Gastrocnemius medialis (tissue), 4 donors: ENCODE measurements around the gene MAN2A1. TPM values are rescaled to one million over a fixed set of nuclear protein-coding genes. Genes with fewer than 3 reads are reported as not detected.

Source experiments
- ATAC-seq, 2 donors: fragments of 150-250 bp; one replicate each; pipeline ENCODE4 v1.9.1; 2016
- DNase-seq, 2 donors: peaks; one replicate each; pipeline ENCODE4 v3.0.0-alpha.2; 2019
- H3K27ac ChIP-seq, 4 donors: fragments of 200-600 bp; sonication (generic); 1 replicate in 1 of 4; 2 replicates in 3 of 4; pipeline ENCODE4 v1.5.1; 2016 to 2018; ENCODE audit warnings: mild to moderate bottlenecking in 2 of 4, moderate library complexity in 1 of 4
- H3K27me3 ChIP-seq, 3 donors: fragments of 200-600 bp; sonication (generic) in 2 of 3; 1 replicate in 1 of 3; 2 replicates in 2 of 3; pipeline versions ENCODE4 v1.5.1 to v1.6.0; 2016 to 2019; ENCODE audit warnings: mild to moderate bottlenecking in 1 of 3, moderate library complexity in 1 of 3
- H3K36me3 ChIP-seq, 2 donors: fragments of 200-600 bp; sonication (generic) in 1 of 2; one replicate each; pipeline ENCODE4 v1.5.1; 2017 to 2018
- H3K4me1 ChIP-seq, 2 donors: fragments of 200-600 bp; sonication (generic) in 1 of 2; one replicate each; pipeline ENCODE4 v1.5.1; 2016 to 2017; ENCODE audit warnings: mild to moderate bottlenecking in 2 of 2
- H3K4me3 ChIP-seq, 4 donors: fragments of 200-600 bp; sonication (generic) in 3 of 4; 1 replicate in 1 of 4; 2 replicates in 3 of 4; pipeline ENCODE4 v1.5.1; 2016 to 2019; ENCODE audit warnings: mild to moderate bottlenecking in 2 of 4
- H3K9me3 ChIP-seq, 3 donors: fragments of 200-600 bp; sonication (generic) in 2 of 3; 1 replicate in 1 of 3; 2 replicates in 2 of 3; pipeline ENCODE4 v1.5.1; 2016 to 2019
- POLR2A ChIP-seq, 2 donors: fragments of 450-650 bp; IDR thresholded peaks; one replicate each; pipeline ENCODE4 v1.6.1; 2017; ENCODE audit warnings: antibody characterized with exemption in 2 of 2, mild to moderate bottlenecking in 2 of 2, moderate library complexity in 2 of 2
- in situ Hi-C, 4 donors: fragments of 200-750 bp; cut with MboI; loops; one replicate each; pipeline versions ENCODE4 v1.15.0 to v1.8.0; 2017; ENCODE audit warnings: low sequenced_read_pairs in 4 of 4
- intact Hi-C: fragments of 100-400 bp; cut with DNase I; formaldehyde crosslinking; loops from one replicate; pipeline ENCODE4 v1.15.1; 2023; ENCODE audit warnings: low total_unique reads
- total RNA-seq, 4 donors: library from RNA; depleted of rRNA; stranded (reverse); fragments of >200 nt; gene quantifications; one replicate each; pipeline versions ENCODE4 v1.1.0 to v1.2.3, GENCODE V29; 2016
- TF ChIP-seq, protein P1 (sequence below), 5 experiments: fragments of 450-650 bp in 3 of 5; fragments of 200-600 bp in 2 of 5; sonication (generic) in 2 of 5; IDR thresholded peaks in 4 of 5; conservative IDR thresholded peaks in 1 of 5; 1 replicate in 4 of 5; 2 replicates in 1 of 5; pipeline ENCODE4 v1.5.1; 2016 to 2019; ENCODE audit warnings: antibody characterized with exemption in 5 of 5, mild to moderate bottlenecking in 3 of 5, moderate library complexity in 3 of 5

Gene MAN2A1
- total RNA-seq, 4 donors from 2014 or later: 15.0 to 28.6 (median 19.8) TPM

GRCh38 chr5:109708813-109709212 lies 19.1 kb downstream of the MAN2A1 start:
- H3K27me3 ChIP-seq: no peaks in the 10 kb centered on the region
- in situ Hi-C loops: no loop called here
- intact Hi-C loops: no loop called here
- H3K4me3 ChIP-seq: no peak overlapping the region
- H3K4me1 ChIP-seq: peaks cover 37 to 47% of the 10 kb centered on the region in 2 donors
- peak overlapping the region in 1 of 4 donors; percentile 14 for H3K27ac ChIP-seq
- no peak for DNase-seq
- TF ChIP-seq, protein P1, sequence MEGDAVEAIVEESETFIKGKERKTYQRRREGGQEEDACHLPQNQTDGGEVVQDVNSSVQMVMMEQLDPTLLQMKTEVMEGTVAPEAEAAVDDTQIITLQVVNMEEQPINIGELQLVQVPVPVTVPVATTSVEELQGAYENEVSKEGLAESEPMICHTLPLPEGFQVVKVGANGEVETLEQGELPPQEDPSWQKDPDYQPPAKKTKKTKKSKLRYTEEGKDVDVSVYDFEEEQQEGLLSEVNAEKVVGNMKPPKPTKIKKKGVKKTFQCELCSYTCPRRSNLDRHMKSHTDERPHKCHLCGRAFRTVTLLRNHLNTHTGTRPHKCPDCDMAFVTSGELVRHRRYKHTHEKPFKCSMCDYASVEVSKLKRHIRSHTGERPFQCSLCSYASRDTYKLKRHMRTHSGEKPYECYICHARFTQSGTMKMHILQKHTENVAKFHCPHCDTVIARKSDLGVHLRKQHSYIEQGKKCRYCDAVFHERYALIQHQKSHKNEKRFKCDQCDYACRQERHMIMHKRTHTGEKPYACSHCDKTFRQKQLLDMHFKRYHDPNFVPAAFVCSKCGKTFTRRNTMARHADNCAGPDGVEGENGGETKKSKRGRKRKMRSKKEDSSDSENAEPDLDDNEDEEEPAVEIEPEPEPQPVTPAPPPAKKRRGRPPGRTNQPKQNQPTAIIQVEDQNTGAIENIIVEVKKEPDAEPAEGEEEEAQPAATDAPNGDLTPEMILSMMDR (IDR thresholded peaks at IDR 0.05 in 4 of 5, conservative IDR thresholded peaks at IDR 0.05 in 1 of 5): no peak
- TF ChIP-seq POLR2A (IDR thresholded peaks at IDR 0.05): no peak
- no peaks in the 10 kb centered on the region for H3K36me3 ChIP-seq
- H3K9me3 ChIP-seq: no peaks in the 10 kb centered on the region
- ATAC-seq: no peak

DNA sequence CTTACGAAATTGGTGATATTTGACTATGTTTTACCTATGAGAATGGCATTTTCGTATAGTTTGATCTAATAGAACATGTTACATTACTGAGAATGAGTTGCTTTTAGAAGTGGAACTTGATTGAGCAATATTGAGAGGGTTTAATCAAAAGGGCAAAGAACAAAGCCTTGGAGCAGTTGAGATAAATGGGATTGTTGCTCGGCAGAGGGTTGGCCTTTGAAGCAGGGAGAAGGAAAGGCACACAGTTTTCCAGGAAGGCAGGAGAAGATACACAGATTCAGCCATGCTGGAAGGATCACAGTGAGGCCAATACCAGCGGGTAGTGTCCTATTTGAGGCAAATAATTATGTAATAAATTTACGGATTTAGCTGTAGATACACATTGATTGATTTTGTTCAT lies 19.5 kb downstream of the MAN2A1 start:
- Histone ChIP-seq H3K36me3 (no peaks in the 10 kb centered on the region), H3K27me3 (no peaks in the 10 kb centered on the region), H3K4me1 (peaks cover 37 to 47% of the 10 kb centered on the region in 2 donors), H3K27ac (peak overlapping the region in 1 of 4 donors; percentile 14), H3K9me3 (no peaks in the 10 kb centered on the region), H3K4me3 (no peak overlapping the region)
- no peak for ATAC-seq
- TF ChIP-seq, protein P1 (IDR thresholded peaks at IDR 0.05 in 4 of 5, conservative IDR thresholded peaks at IDR 0.05 in 1 of 5): no peak
- TF ChIP-seq POLR2A (IDR thresholded peaks at IDR 0.05): no peak
- in situ Hi-C loops: no loop called here
- DNase-seq: no peak
- intact Hi-C loops: no loop called here

- H3K27ac ChIP-seq: peak overlapping the region in 2 of 4 donors; percentile 24 to 80
- intact Hi-C loops: no loop called here
- ATAC-seq: no peak
Observed at GRCh38 chr5:109711673-109712072, 21.9 kb downstream of the MAN2A1 start.

GRCh38 chr5:109713453-109713852 lies 23.7 kb downstream of the MAN2A1 start:
- ATAC-seq (peak; percentile 41 to 53), DNase-seq (no peak)
- Histone ChIP-seq H3K9me3 (no peaks in the 10 kb centered on the region), H3K27ac (peak overlapping the region; percentile 55 to 80 (median 68)), H3K4me1 (peaks cover 28 to 54% of the 10 kb centered on the region in 2 donors), H3K27me3 (no peaks in the 10 kb centered on the region), H3K36me3 (no peaks in the 10 kb centered on the region), H3K4me3 (no peak overlapping the region)
- TF ChIP-seq, protein P1 (IDR thresholded peaks at IDR 0.05 in 4 of 5, conservative IDR thresholded peaks at IDR 0.05 in 1 of 5): no peak
- TF ChIP-seq POLR2A (IDR thresholded peaks at IDR 0.05): no peak
- in situ Hi-C loops: no loop called here
- intact Hi-C loops: no loop called here

More at GRCh38 chr5:109711673-109712072, 21.9 kb downstream of the MAN2A1 start:
- H3K27me3 ChIP-seq: no peaks in the 10 kb centered on the region
- H3K9me3 ChIP-seq: no peaks in the 10 kb centered on the region
- DNase-seq: no peak
- in situ Hi-C loops: no loop called here
- no peak overlapping the region for H3K4me3 ChIP-seq
- H3K4me1 ChIP-seq: peaks cover 24 to 49% of the 10 kb centered on the region in 2 donors
- H3K36me3 ChIP-seq: no peaks in the 10 kb centered on the region
- TF ChIP-seq, protein P1 (IDR thresholded peaks at IDR 0.05 in 4 of 5, conservative IDR thresholded peaks at IDR 0.05 in 1 of 5): no peak
- TF ChIP-seq POLR2A (IDR thresholded peaks at IDR 0.05): no peak

- TF ChIP-seq POLR2A (IDR thresholded peaks at IDR 0.05): no peak
- TF ChIP-seq, protein P1 (IDR thresholded peaks at IDR 0.05 in 4 of 5, conservative IDR thresholded peaks at IDR 0.05 in 1 of 5): no peak
- H3K36me3 ChIP-seq: no peaks in the 10 kb centered on the region
- peak overlapping the region in 3 of 4 donors; percentile 9 to 32 (median 13) for H3K4me3 ChIP-seq
- H3K27ac ChIP-seq: peak overlapping the region; percentile 55 to 80 (median 68)
- peaks cover 28 to 54% of the 10 kb centered on the region in 2 donors for H3K4me1 ChIP-seq
- DNase-seq (peak; percentile 43 to 72), ATAC-seq (peak; percentile 91 to 94)
- no peaks in the 10 kb centered on the region for H3K9me3 ChIP-seq
- intact Hi-C loops (no loop called here), in situ Hi-C loops (no loop called here)
- H3K27me3 ChIP-seq: no peaks in the 10 kb centered on the region
Observed at GRCh38 chr5:109714592-109714991, 24.9 kb downstream of the MAN2A1 start.
